WI38 (cell line): ENCODE results near the gene DDX55.

Experiments used
- H3K4me3 ChIP-seq: 2 replicates; pipeline ENCODE4 v1.5.1; 2011; ENCODE audit warnings: low read depth, mild to moderate bottlenecking, control low read depth, low read length
- TF ChIP-seq, protein P1 (sequence below): IDR thresholded peaks from 2 replicates; pipeline ENCODE4 v1.5.1; 2012; ENCODE audit warnings: low read depth, mild to moderate bottlenecking, control low read depth, low read length

The DDX55 gene

DNA sequence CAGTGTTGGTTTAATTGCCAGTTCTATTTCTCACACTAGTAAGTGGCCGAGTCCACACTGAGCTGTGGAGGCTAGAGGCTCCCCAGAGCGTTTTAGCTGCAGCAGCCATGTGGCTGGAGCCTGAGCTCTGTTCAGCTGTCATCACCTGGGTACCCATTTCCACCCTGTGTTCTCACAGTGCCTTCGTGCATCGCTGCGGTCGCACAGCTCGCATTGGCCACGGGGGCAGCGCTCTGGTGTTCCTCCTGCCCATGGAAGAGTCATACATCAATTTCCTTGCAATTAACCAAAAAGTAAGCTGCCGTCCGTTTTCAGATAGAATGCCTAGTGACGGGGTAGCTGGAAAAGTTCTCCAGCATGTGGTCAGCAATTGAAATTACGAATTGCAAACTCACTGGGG lies 15.7 kb downstream of the DDX55 start:
- TF ChIP-seq, protein P1, sequence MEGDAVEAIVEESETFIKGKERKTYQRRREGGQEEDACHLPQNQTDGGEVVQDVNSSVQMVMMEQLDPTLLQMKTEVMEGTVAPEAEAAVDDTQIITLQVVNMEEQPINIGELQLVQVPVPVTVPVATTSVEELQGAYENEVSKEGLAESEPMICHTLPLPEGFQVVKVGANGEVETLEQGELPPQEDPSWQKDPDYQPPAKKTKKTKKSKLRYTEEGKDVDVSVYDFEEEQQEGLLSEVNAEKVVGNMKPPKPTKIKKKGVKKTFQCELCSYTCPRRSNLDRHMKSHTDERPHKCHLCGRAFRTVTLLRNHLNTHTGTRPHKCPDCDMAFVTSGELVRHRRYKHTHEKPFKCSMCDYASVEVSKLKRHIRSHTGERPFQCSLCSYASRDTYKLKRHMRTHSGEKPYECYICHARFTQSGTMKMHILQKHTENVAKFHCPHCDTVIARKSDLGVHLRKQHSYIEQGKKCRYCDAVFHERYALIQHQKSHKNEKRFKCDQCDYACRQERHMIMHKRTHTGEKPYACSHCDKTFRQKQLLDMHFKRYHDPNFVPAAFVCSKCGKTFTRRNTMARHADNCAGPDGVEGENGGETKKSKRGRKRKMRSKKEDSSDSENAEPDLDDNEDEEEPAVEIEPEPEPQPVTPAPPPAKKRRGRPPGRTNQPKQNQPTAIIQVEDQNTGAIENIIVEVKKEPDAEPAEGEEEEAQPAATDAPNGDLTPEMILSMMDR = no peak
- no peak overlapping the region for H3K4me3 ChIP-seq

DNA sequence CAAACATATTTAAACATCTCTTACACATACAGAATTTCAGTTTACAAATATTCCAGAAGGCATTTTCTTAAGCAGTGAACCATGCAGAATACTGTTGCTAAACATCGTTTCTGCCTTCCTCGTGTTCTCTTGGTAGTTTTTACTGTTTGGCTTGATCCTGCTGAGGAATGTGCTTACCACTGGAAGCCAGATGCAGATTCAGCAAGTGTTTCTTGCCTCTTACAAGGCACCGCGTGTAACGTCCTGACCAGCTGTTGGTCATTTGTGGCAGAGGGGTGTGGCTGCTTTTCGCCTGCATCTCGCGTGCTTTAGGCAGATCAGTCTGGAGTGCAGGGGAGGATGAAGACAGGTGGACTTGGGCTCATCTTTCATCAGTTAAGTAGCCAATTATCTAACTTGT lies 19.2 kb downstream of the DDX55 start:
- TF ChIP-seq, protein P1 = no peak
- H3K4me3 ChIP-seq = no peak overlapping the region

GRCh38 chr12:123621619-123622530 lies 20.0 kb downstream of the DDX55 start:
- TF ChIP-seq, protein P1 = no peak
- H3K4me3 ChIP-seq = no peak overlapping the region

DNA sequence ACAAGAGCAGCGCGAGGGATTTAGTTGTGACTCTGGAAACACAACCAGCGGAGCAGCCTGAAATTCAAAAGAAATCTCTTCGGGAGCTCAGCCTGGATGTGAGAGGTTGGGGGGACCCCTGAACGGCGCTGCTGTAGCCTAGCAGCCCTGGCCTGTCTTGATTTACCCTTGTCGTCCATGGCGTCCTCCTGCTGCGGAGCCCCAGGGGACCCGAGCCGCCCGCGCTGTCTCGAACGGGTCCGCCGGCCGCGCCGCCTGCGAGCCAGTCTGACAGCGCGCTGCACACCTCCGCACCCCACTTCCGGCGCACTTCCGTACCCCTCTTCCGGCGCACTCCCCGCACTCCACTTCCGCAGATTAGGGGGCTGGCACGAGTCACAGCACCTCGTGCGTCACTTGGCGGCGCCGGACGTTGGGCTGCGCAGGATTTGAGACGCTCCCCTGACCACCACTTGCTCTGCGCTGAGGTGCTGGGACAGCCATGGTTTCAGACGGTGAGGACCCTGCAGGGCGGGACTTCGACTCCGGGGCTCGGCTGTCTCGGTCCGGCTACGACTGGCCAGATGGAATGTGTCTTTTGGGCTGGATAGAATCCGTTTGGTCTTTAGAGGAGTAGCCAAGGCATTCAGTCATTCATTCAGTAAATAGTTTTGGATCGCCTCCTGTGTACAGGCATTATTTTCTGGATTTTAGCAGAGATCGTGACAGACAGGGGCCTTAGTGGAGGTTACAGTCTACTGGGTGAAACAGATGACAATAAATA lies 31.7 kb downstream of the DDX55 start, which contains the start of the genes EIF2B1 and GTF2H3:
Gene EIF2B1, minus strand, starts transcription at position 308 of the 763 bp plus-strand sequence. Its CDS starts 129 bp downstream, at position 179.
Gene GTF2H3, plus strand, starts transcription at position 451 of the 763 bp plus-strand sequence. Its CDS starts 31 bp downstream, at position 482.
- peak within 1 kb of the TSS; percentile 98 for H3K4me3 ChIP-seq
- TF ChIP-seq, protein P1 = no peak

GRCh38 chr12:123634142-123634561 lies 32.3 kb downstream of the DDX55 start:
- peak overlapping the region; percentile 98 for H3K4me3 ChIP-seq
- TF ChIP-seq, protein P1 = no peak

DNA sequence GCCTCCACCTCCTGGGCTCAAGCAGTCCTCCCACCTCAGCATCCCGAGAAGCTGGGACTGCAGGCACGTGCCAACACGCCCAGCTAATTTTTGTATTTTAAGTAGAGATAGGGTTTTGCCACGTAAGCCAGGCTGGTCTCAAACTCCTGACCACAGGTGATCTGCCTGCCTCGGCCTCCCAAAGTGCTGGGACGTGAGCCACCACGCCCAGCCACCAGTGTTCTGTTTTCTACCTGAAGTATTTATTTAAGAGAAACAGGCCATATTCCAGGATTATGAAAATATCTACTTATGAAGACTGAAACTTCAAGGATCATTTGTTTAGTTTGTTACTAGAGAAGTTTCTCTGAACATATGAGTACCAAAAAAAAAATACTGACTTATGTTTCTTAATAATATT lies 42.0 kb downstream of the DDX55 start:
- TF ChIP-seq, protein P1 = no peak
- H3K4me3 ChIP-seq = no peak overlapping the region
